K562 (cell line): ENCODE data around the gene CMIP. TPM values are rescaled to one million over a fixed set of nuclear protein-coding genes. Genes with fewer than 3 reads are reported as not detected.

ENCODE experiments used
- ATAC-seq: fragments of 200-7000 bp; cut with Tn5 transposase; 3 replicates; pipeline ENCODE4 v1.9.1; 2020; ENCODE audit warnings: moderate library complexity
- BruUV-seq: library from RNA; stranded (reverse); fragments of 400-500 nt; replicated peaks from 2 replicates; lab custom pipeline; 2021; lab: Mats Ljungman, UMichigan
- CTCF ChIA-PET: fragments of 300-600 bp; formaldehyde crosslinking; extraction: SDS; loops from one replicate; lab custom pipeline; 2021; ENCODE audit warnings: low intra/inter-chr PET ratio; lab: Yijun Ruan, JAX
- POLR2A ChIA-PET: fragments of 300-600, 350-650 bp; sonication (Branson Sonifier 250); formaldehyde crosslinking; extraction: SDS; loops from one replicate; lab custom pipeline; 2021; ENCODE audit warnings: antibody characterized with exemption, inconsistent platforms; lab: Yijun Ruan, JAX
- DNase-seq, 4 experiments: peaks; one replicate each; pipeline versions ENCODE4 v3.0.0 to v3.0.0-alpha.2; 2011 to 2018; ENCODE audit warnings: low spot score in 3 of 4, mixed read lengths in 3 of 4; ENCODE audit errors: extremely low read depth in 1 of 4
- FAIRE-seq: peaks from 2 replicates; lab custom pipeline; 2011; peaks lifted over from hg19 to GRCh38; lab: Jason Lieb, UNC
- H2AFZ ChIP-seq: 2 replicates; pipeline ENCODE4 v1.6.0; 2011; ENCODE audit warnings: low read depth, low read length, control low read depth, inconsistent platforms
- H3K27ac ChIP-seq: fragments of 200-600 bp; 3 replicates; pipeline ENCODE4 v1.8.0; 2011; ENCODE audit warnings: low read depth, mild to moderate bottlenecking, control low read depth, inconsistent platforms, low read length, moderate library complexity, mixed read lengths; ENCODE audit errors: extremely low read depth
- H3K27me3 ChIP-seq, 2 experiments: fragments of 300-600 bp in 1 of 2; 2 replicates in 1 of 2; 3 replicates in 1 of 2; pipeline versions ENCODE4 v1.6.0 to v1.8.0; 2011; ENCODE audit warnings: inconsistent platforms in 2 of 2, low read length in 2 of 2, mild to moderate bottlenecking in 1 of 2, mixed read lengths in 1 of 2, moderate library complexity in 1 of 2; ENCODE audit not compliant: control insufficient read depth in 2 of 2, insufficient read depth in 2 of 2
- H3K36me3 ChIP-seq: fragments of 300-600 bp; 3 replicates; pipeline ENCODE4 v1.8.0; 2011; ENCODE audit warnings: mild to moderate bottlenecking, low read length, inconsistent platforms; ENCODE audit not compliant: control insufficient read depth, insufficient read depth
- H3K4me1 ChIP-seq, 2 experiments: fragments of 200-600 bp in 1 of 2; replicated peaks in 1 of 2; 2 replicates in 1 of 2; 3 replicates in 1 of 2; pipeline versions ENCODE4 v1.5.1 to v1.8.0; 2011; ENCODE audit warnings: inconsistent platforms in 2 of 2, low read length in 2 of 2, mild to moderate bottlenecking in 1 of 2, mixed read lengths in 1 of 2, moderate library complexity in 1 of 2; ENCODE audit not compliant: control insufficient read depth in 2 of 2, insufficient read depth in 2 of 2
- H3K4me2 ChIP-seq: 2 replicates; pipeline ENCODE4 v1.6.1; 2011; ENCODE audit warnings: low read length, control low read depth, inconsistent platforms, mixed read lengths; ENCODE audit not compliant: insufficient read depth
- H3K4me3 ChIP-seq: fragments of 200-600 bp; sonication (generic), shearing (Covaris generic); 2 replicates; pipeline ENCODE4 v1.5.1; 2016; ENCODE audit warnings: control low read depth, inconsistent platforms
- H3K79me2 ChIP-seq: fragments of 200-600 bp; 3 replicates; pipeline ENCODE4 v1.8.0; 2011; ENCODE audit warnings: low read length, inconsistent platforms; ENCODE audit not compliant: control insufficient read depth, insufficient read depth
- H3K9ac ChIP-seq, 2 experiments: 2 replicates each; pipeline versions ENCODE4 v1.6.0 to v1.6.1; 2011; ENCODE audit warnings: low read depth in 2 of 2, low read length in 2 of 2, control low read depth in 1 of 2, inconsistent platforms in 1 of 2, mild to moderate bottlenecking in 1 of 2, mixed read lengths in 1 of 2; ENCODE audit not compliant: insufficient read depth in 1 of 2
- H3K9me1 ChIP-seq: one replicate; pipeline ENCODE4 v1.6.0; 2011; ENCODE audit warnings: inconsistent platforms, mild to moderate bottlenecking, low read length, moderate library complexity; ENCODE audit not compliant: control insufficient read depth, insufficient read depth
- H3K9me3 ChIP-seq: replicated peaks from 2 replicates; pipeline ENCODE4 v1.5.1; 2011; ENCODE audit warnings: low read depth, low read length, inconsistent platforms; ENCODE audit not compliant: control insufficient read depth, insufficient read depth
- H4K20me1 ChIP-seq: replicated peaks from 2 replicates; pipeline ENCODE4 v1.6.1; 2011; ENCODE audit warnings: low read length, inconsistent platforms, mixed read lengths; ENCODE audit not compliant: control insufficient read depth, insufficient read depth
- ARNT ChIP-seq, 2 experiments: fragments of 450-650 bp; IDR thresholded peaks; 2 replicates each; pipeline ENCODE4 v1.6.1; 2016; ENCODE audit warnings: mild to moderate bottlenecking in 1 of 2
- CHAMP1 ChIP-seq: fragments of 450-650 bp; IDR thresholded peaks from 2 replicates; pipeline ENCODE4 v1.6.1; 2016; ENCODE audit warnings: mild to moderate bottlenecking
- DACH1 ChIP-seq: fragments of 450-650 bp; IDR thresholded peaks from 2 replicates; pipeline ENCODE4 v1.6.1; 2018; ENCODE audit not compliant: partially characterized antibody
- GABPB1 ChIP-seq: sonication (generic); formaldehyde crosslinking; IDR thresholded peaks from 2 replicates; pipeline ENCODE4 v1.8.0; 2022; ENCODE audit warnings: mild to moderate bottlenecking, missing genetic modification reagents
- MECOM ChIP-seq: fragments of 250-450 bp; sonication (Bioruptor Pico); IDR thresholded peaks from 2 replicates; pipeline ENCODE4 v1.8.0; 2022; ENCODE audit warnings: inconsistent platforms
- ZBTB12 ChIP-seq: fragments of 250-450 bp; sonication (Bioruptor Pico); IDR thresholded peaks from 2 replicates; pipeline ENCODE4 v1.4.0; 2020
- ZNF3 ChIP-seq: fragments of 250-450 bp; sonication (Bioruptor Pico); IDR thresholded peaks from 2 replicates; pipeline ENCODE4 v1.5.0; 2021; ENCODE audit warnings: mild to moderate bottlenecking, moderate library complexity
- ZNF395 ChIP-seq: fragments of 200-800 bp; sonication (Bioruptor generic); IDR thresholded peaks from 2 replicates; pipeline ENCODE4 v1.6.1; 2017; ENCODE audit warnings: missing genetic modification characterization, missing compliant biosample characterization
- ZNF609 ChIP-seq: sonication (generic); formaldehyde crosslinking; IDR thresholded peaks from 2 replicates; pipeline ENCODE4 v1.8.1; 2023; ENCODE audit warnings: missing genetic modification reagents, mild to moderate bottlenecking, borderline replicate concordance
- WGBS: fragments of 100-300 bp; shearing (Covaris generic); methylation state at CpG from one replicate; pipeline ENCODE4 v1.1.6; 2016; ENCODE audit warnings: low coverage, mixed read lengths; ENCODE audit not compliant: insufficient coverage; ENCODE audit errors: missing lambda C conversion rate; 5-methylcytosine and 5-hydroxymethylcytosine counted together
- in situ Hi-C: fragments of 300-500 bp; cut with MboI; formaldehyde crosslinking; loops from 4 replicates; pipeline ENCODE4 v1.15.0; 2018; ENCODE audit warnings: inconsistent platforms, mixed read lengths
- intact Hi-C: fragments of 100-400 bp; cut with micrococcal nuclease; formaldehyde crosslinking; loops from 2 replicates; pipeline ENCODE4 v1.14.2; 2022
- polyA plus RNA-seq, 8 experiments: library from polyadenylated mRNA; depleted of rRNA in 4 of 8; stranded (reverse) in 5 of 8; unstranded in 3 of 8; fragments of >200 nt; fragmentation: Nextera tagmentation in 2 of 8; fragmentation: Illumina TruSeq in 1 of 8; extraction: Ambion mirVana in 2 of 8; extraction: Trizol in 1 of 8; gene quantifications; 2 replicates each; pipeline versions ENCODE4 v1.2.1 to v1.2.3, GENCODE V29; 2011 to 2014; ENCODE audit warnings: inconsistent platforms in 1 of 8, missing spikeins in 1 of 8
- total RNA-seq, 7 experiments: library from RNA; depleted of rRNA in 6 of 7; stranded (reverse); fragments of >200 nt in 6 of 7; fragmentation: Illumina TruSeq in 2 of 7; extraction: Trizol in 2 of 7; gene quantifications; 2 replicates each; pipeline versions ENCODE4 v1.2.1 to v1.2.3, GENCODE V29; 2011 to 2021; ENCODE audit warnings: low replicate concordance in 1 of 7

The CMIP gene
- total and polyA plus RNA-seq, 9 of the 15 experiments (the other 6 are each of a cell fraction or from before 2014, with no cell fraction given) = 0.94 to 82.5 (median 10.3) TPM

GRCh38 chr16:81535679-81536360, 91.2 kb downstream of the CMIP start:
- Histone ChIP-seq H2AFZ (no peak overlapping the region), H3K4me3 (no peak overlapping the region), H3K4me2 (no peak overlapping the region), H3K36me3 (peaks cover 9% of the 10 kb centered on the region; the same call in 1 of the 3 replicates), H3K27me3 (no peaks in the 10 kb centered on the region), H3K9me1 (no peaks in the 10 kb centered on the region), H3K9me3 (no peaks in the 10 kb centered on the region), H3K4me1 (peaks cover 0 to 19% of the 10 kb centered on the region in 2 experiments; a peak in 2 of 5 replicates), H4K20me1 (peaks cover 17% of the 10 kb centered on the region), H3K79me2 (peaks cover 79% of the 10 kb centered on the region), H3K27ac (no peak overlapping the region), H3K9ac (no peak overlapping the region)
- in situ Hi-C loops (no loop called here), intact Hi-C loops (loop anchor here (5.0 kb wide), 1 partner anchor 134 kb away; no protein-coding TSS in a partner anchor)
- CTCF ChIA-PET = no interaction called here
- ATAC-seq = no peak
- 71% methylated on average over 10 of the region's 10 CpGs for WGBS
- BruUV-seq = no TSS peak
- no peak for FAIRE-seq
- DNase-seq = no peak
- TF ChIP-seq ZNF609 (CRISPR knock-in tag) (no peak), ZBTB12 (no peak), DACH1 (no peak), ZNF3 (CRISPR knock-in tag) (no peak), ZNF395 (no peak), MECOM (CRISPR knock-in tag) (no peak), CHAMP1 (no peak), ARNT (IDR thresholded peaks at IDR 0.05) (no peak), GABPB1 (CRISPR knock-in tag) (no peak)
- POLR2A ChIA-PET = interaction anchor here (1.2 kb wide), 1 partner anchor 28 kb away, joined by 3 read pairs; no protein-coding TSS in a partner anchor
